ENCODE measurements around the gene HAUS3.

The HAUS3 gene

GRCh38 chr4:2241410-2242353, at the start of gene HAUS3, which contains the start of gene POLN:
HAUS3 (minus strand) TSS chr4:2242121; CDS start chr4:2240946, 1,175 bp downstream.
POLN (minus strand) TSS chr4:2242121; CDS start chr4:2229231, 12,890 bp downstream.
- DNase-seq (ENCODE audit: low read depth): peak; percentile 99

GRCh38 chr4:2290974-2291704, 49.2 kb upstream of the HAUS3 start:
- peak; percentile 28 for DNase-seq (ENCODE audit: low read depth)

DNA sequence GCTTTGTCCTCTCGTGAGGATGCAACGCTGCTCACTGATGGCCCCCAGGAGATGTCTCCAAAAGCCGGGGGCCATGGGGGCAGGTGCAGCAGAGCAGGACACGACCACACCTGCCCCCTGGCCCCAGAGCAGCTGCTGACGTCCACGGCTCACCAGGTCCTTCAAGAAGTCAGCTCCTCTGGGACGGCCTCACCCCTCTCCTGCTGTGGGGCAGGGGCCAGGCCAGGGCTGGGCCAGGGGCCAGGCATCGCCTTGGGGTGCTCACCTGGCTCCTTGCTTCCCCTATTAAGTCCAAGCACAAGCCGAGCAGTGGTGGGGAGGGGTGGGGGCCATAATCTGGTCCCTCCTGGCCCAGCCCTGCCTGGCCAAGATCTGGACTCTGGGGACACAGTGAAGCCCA, 48.6 kb upstream of the HAUS3 start:
- DNase-seq (ENCODE audit: low read depth): no peak

DNA sequence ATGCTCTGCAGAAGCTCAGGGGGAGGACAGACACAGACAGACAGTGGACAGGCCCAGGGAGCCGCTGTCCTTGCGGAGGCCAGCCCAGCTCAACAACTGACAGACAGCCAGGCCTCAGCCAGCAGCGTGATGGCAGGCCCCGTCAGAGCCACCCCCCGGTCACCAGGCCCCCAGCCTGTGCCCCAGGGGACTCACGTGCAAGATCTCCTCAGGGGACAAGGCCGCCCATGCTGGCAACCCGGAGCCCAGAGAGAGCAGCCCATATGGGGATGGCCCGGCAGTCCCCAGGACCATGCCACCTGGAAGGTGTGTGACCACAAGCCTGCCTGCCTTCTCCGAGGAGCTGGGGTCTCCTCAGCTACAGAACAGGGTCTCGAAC, 48.0 kb upstream of the HAUS3 start:
- no peak for DNase-seq (ENCODE audit: low read depth)

- DNase-seq (ENCODE audit: low read depth): no peak
These were observed 47.5 kb upstream of the HAUS3 start for GRCh38 chr4:2289311-2289954.

GRCh38 chr4:2288051-2288541, 46.2 kb upstream of the HAUS3 start:
- DNase-seq (ENCODE audit: low read depth): no peak

- no peak for DNase-seq (ENCODE audit: low read depth)
These were observed 45.6 kb upstream of the HAUS3 start for GRCh38 chr4:2287594-2287915.

GRCh38 chr4:2286904-2287593, 45.1 kb upstream of the HAUS3 start:
- no peak for DNase-seq (ENCODE audit: low read depth)

GRCh38 chr4:2285613-2286381, 43.9 kb upstream of the HAUS3 start:
- DNase-seq (ENCODE audit: low read depth): no peak

GRCh38 chr4:2284934-2285612, 43.2 kb upstream of the HAUS3 start:
- DNase-seq (ENCODE audit: low read depth): no peak

DNA sequence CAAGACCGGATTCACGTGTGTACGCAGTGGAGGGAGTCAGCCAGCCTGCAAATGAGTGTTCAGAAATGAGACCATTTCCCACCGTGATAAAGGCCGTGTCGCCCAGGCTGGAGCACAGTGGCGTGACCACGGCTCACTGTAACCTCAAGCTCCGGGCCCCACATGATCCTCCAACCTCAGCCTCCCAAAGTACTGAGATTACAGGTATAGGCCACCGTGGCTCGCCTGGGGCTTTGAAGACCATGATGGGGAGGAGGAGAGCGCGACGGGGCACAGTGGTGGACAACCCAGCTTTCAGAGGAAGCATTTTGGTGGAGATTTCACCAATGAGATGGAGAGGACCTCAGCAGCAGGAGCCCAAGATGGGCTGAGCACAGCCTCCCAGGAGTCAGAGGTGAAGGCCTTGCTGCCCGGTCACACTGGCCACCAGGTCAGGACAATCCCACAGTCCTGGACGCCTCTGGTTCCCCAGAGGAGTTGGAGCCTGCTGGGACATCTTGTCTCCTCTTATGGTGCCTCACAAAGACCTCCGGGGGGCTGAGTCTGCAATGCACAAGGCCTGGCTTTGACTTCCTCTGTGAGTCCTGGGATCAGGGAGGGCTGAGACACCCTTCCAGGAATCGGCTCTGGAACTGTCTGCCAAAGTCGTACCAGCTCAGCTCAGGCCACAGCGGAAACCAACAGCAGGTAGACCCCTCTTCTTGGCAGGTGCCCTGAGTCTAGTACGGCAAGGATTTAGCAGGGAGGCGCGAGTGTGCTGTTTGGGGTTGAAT, 42.4 kb upstream of the HAUS3 start:
- no peak for DNase-seq (ENCODE audit: low read depth)

DNA sequence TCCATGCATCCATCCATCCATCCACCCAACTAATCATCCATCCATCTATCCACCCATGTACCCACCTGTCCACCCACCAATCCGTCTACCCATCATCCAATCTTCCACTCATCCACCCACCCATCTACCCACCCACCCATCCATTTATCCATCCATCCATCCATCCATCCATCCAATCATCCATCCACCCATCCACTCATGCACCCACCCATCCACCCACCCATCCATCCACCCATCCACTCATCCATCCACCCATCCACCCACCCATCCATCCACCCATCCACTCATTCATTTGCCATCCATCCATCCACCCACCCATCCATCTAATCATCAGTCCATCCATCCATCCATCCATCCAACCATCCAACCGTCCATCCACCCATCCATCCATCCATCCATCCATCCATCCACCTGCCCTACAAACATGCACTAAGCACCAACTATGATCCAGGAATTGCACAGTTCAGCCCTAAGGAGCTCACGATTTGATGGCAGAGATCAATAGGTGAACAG, 41.3 kb upstream of the HAUS3 start:
- DNase-seq (ENCODE audit: low read depth): no peak

DNA sequence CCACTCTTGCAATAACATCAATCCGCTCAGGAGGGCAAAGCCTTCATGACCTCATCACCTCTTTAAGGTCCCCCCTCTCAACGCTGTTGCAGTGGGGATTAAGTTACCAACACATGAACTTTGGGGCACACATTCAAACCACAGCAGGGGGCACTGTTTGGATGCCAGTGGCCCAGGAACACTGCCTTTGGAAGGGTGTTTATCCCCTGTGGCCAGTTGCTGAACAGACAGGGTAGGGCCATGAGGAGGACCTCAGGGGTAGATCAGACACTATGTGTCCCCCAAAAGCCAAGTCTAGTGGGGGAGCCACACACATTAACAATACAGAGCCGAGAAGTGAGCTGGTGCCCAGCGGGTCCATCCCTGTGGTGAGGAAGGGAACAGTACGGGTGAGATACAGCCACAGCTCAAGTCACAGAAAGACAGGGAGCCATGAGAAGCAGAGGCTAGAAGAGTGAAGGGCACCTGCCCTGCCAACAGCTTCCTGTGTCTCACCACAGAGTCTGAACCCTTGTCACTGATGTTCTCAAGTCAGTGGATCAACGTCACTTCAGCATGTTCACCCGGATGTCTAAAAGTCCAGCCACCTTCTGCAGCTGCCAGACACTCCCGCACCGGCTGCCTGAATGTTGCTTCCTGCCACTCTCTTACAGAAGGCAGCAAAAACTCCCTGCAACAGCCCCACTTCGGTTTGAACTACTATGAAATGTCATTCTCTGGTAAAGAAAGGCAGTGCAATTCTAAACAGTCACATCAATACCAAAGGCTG, 39.8 kb upstream of the HAUS3 start:
- DNase-seq (ENCODE audit: low read depth): peak; percentile 25

DNA sequence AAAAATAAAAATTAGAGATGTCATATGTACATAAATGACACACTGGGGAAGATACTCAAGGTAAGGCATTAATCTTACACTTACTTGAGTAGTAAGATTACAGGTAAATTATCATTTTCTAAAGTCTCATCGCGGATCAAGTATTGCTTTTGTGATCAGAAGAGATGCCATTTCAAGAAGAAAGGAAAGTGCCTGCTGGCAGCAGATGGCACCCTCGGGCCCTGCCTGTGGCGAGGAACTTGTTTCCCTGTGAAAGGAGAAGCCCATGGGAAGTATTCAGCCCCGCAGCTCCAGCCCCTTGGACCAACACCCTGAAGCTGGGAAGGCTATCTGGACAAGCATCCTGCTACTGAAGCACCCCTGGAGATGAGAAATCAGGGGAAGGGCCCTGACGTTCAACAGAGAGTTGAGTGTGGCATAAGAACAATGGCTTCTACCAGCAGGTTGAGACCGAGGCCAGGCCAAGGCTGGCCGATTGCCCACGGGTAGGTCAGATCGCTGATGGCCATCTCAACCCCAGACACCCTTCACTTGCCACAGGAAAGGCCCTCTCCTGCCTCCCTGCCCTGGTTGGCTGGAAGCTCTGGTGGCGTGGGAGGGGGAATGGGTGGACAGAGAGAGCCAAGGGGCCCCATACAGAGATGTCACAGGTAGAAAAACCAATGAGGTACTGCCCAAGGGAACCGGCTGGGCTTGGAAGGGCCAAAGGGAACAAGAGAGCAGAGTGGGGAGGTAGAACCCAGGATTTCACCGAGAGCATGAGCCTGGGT, 38.8 kb upstream of the HAUS3 start:
- no peak for DNase-seq (ENCODE audit: low read depth)

DNA sequence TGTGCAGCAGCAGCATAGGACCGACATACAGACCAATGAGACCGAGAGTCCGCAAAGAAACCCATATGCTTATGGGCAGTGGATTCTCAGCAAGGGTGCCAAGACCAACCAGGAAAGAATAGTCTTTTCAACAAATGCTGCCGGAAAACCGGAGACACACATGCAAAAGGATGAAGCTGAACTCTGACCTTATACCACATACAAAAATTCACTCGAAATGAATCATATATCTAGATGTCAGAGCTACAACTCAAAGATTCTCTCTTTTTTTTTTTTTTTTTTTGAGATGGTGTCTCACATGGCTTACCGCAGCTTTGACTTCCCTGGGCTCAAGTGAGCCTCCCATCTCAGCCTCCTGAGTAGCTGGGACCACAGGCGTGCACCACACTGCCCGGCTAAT, 36.0 kb upstream of the HAUS3 start:
- DNase-seq (ENCODE audit: low read depth): no peak

- DNase-seq (ENCODE audit: low read depth): no peak
These were observed 34.8 kb upstream of the HAUS3 start for GRCh38 chr4:2276581-2277325.

DNA sequence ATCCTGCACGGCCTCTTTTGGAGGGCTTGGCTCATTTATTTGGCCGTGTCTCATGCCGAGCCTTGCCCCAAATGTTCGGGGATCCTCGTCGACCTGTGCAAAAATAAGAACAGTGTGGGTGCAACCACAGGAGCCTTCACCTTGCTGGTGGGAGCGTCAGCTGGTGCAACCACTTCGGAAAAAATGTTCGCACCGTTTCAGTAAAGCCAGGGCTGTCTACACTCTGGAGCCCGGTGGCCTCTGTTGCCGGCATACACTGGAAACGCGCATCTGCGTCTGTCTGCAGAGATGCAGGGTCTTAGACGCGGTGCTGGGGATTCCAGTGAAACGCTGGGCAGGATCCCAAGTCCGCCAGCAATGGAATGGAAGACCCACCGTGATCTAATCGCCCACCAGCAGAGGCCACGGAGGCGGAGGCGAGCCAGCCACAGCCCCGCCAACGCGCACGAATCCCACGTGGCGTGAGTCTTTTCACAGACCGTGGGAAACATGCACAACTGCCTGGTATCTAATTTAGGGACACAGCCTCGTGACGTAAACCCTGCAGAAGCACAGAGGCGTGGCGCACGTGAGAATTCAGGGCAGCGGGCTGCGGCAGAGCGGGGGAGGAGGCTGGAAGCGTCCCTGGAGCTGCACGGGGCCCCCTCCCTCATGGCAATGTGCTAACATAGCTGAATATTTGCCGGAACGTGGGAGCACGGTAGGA, 33.8 kb upstream of the HAUS3 start:
- no peak for DNase-seq (ENCODE audit: low read depth)

Measured in activated T-cell treated with anti-CD3 and anti-CD28 coated beads for 48 hours (primary cell).